ENCODE data around the gene DBI. TPM values are rescaled to one million over a fixed set of nuclear protein-coding genes. Genes with fewer than 3 reads are reported as not detected.

The DBI gene
- total RNA-seq, 1 donor: 117 TPM

GRCh38 chr2:119327431-119327830, 39.3 kb upstream of the DBI start:
- no peak overlapping the region for H3K4me3 ChIP-seq (ENCODE audit: low read depth, low read length)
- TF ChIP-seq CTCF (IDR thresholded peaks at IDR 0.05; ENCODE audit: insufficient read depth, low read depth, low read length): no peak
- no peak for DNase-seq (ENCODE audit: low read depth)

- DNase-seq (ENCODE audit: low read depth): no peak
- no peak for TF ChIP-seq CTCF (IDR thresholded peaks at IDR 0.05; ENCODE audit: insufficient read depth, low read depth, low read length)
- no peak overlapping the region for H3K4me3 ChIP-seq (ENCODE audit: low read depth, low read length)
These were observed 33.8 kb upstream of the DBI start for GRCh38 chr2:119332953-119333352.

- TF ChIP-seq CTCF (IDR thresholded peaks at IDR 0.05; ENCODE audit: insufficient read depth, low read depth, low read length): no peak
- peak; percentile 6 for DNase-seq (ENCODE audit: low read depth)
- H3K4me3 ChIP-seq (ENCODE audit: low read depth, low read length): no peak overlapping the region
These were observed 33.4 kb upstream of the DBI start for GRCh38 chr2:119333360-119333759.

DNA sequence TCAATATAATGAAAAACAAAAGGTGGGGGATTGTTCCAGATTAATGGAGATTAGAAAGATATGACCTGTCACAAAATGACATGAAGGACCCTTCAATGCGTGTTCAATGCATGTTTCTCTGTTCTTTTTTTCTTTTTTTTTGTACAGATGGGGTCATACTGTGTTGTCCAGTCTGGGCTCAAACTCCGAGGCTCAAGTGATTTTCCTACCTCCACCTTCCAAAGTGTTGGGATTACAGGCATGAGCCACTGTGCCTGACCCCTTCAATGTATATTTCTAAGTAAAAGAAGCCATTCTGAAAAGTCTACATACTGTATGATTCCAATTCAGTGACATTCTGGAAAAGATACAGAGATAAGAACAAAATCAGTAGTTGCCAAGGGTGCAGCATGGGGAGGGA, 32.9 kb upstream of the DBI start:
- no peak for DNase-seq (ENCODE audit: low read depth)
- no peak for TF ChIP-seq CTCF (IDR thresholded peaks at IDR 0.05; ENCODE audit: insufficient read depth, low read depth, low read length)
- H3K4me3 ChIP-seq (ENCODE audit: low read depth, low read length): no peak overlapping the region

DNA sequence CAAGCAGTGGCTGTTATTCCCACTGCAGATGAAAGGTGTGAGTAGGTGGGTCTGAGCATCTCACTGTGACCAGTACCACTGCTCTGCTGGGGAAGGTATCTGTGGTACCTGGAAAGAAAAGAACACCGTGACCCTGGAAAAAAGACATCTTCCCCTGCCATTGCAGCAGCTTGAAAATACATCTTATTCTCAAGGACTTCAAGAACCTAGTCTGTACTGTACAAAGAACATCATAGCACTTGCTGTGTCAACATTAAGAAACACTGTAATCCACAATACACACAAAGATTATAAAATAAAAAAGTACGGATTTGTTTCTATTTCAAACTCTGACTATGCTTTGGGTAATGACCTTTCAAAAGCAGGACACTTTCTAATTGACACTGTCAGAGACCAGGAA, 29.0 kb upstream of the DBI start:
- no peak for DNase-seq (ENCODE audit: low read depth)
- TF ChIP-seq CTCF (IDR thresholded peaks at IDR 0.05; ENCODE audit: insufficient read depth, low read depth, low read length): no peak
- H3K4me3 ChIP-seq (ENCODE audit: low read depth, low read length): no peak overlapping the region

DNA sequence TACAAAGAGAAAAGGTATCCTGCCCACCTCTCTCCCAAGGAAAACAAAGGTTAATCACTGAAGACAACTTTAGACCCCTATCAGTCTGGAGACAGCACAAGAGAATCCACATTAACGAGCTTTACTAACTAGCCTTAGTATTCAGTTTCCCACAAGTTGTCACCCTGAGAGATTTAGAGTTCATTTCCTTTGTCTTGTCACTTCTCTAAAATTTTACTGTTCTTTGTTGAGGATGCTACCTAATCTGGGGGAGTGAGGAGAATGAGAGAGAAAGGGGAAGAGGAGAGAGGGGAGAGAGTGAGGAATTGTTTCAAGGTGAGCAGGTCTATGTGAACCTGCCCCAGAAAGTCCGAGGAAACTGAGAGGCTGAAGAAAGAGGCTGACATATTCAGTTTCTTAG, 28.5 kb upstream of the DBI start:
- no peak for DNase-seq (ENCODE audit: low read depth)
- H3K4me3 ChIP-seq (ENCODE audit: low read depth, low read length): no peak overlapping the region
- no peak for TF ChIP-seq CTCF (IDR thresholded peaks at IDR 0.05; ENCODE audit: insufficient read depth, low read depth, low read length)

DNA sequence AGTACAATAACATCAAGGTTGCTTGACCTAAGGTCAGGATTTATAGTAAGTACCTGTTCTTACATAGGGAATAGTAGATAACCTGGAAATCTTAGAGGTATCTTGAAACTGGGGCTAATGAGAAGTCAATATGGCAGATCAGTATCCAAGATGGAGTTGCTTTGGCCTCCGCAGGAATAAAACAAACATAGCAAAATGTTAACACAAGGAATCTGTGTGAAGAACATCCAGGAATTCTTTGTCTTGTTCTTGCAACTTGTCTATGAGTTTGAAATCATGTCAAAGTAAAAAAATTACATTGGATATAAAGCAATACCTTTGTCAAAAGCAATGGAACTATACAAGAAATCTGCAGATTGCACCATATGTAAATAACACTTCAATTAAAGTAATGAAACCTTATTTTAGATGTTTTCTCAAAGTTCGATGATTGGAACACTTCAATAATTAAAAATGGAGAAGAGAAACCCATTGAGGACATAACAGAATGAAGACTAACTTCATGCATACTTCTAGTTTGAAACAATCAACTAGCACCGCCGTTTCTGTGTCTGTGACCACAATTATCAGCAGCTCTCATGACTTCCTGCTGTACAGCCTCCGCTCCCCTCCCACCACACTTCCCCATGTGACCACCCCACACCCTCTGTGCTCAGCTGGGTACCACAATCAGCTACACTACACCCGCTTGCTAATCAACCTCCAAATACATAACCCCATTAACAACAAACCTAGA, 27.8 kb upstream of the DBI start:
- DNase-seq (ENCODE audit: low read depth): no peak
- TF ChIP-seq CTCF (IDR thresholded peaks at IDR 0.05; ENCODE audit: insufficient read depth, low read depth, low read length): no peak
- H3K4me3 ChIP-seq (ENCODE audit: low read depth, low read length): no peak overlapping the region

Measured in fibroblast of villous mesenchyme (primary cell).